HG03558 (cell line): ENCODE results near the gene LAYN.

Source experiments
- ATAC-seq: cut with Tn5 transposase; IDR thresholded peaks from one replicate; pipeline ENCODE4 v1.9.1; 2021; ENCODE audit warnings: moderate number of reproducible peaks; ENCODE audit not compliant: unreplicated experiment; ENCODE audit errors: extremely low read depth

LAYN gene

DNA sequence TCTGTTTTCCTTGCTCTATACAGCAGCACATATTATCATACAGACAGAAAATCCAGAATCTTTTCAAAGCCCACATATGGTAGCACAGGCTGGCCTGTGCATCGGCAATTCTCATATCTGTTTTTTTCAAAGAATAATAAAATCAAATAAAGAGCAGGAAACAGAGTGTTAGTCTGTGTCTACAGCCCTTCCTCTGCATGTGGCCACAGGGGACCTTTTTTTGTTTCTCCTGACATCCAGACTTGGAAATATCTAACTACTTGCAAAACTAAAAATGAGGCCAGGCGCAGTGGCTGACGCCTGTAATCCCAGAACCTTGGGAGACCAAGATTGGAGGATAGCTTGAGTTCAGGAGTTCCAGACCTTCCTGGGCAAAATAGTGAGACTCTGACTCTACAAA lies 20.3 kb downstream of the LAYN start:
- ATAC-seq = no peak

DNA sequence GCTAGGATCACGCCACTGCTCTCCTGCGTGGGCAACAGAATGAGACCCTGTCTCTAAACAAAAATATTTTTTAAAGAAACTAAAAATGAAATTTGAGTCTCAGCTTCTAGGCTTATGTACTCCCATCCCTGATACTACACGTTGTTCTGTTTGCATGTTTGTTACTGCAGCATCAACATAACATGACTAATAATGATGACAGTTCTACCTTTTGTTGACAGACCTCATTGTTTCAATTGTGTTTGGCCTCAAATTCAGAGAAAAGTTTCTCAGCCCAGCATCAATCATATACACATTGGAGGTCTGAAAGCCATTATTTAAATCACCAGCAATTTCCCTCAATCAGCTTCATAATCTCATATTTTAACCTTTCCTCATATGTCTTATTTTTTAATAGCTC lies 20.8 kb downstream of the LAYN start:
- ATAC-seq = no peak

DNA sequence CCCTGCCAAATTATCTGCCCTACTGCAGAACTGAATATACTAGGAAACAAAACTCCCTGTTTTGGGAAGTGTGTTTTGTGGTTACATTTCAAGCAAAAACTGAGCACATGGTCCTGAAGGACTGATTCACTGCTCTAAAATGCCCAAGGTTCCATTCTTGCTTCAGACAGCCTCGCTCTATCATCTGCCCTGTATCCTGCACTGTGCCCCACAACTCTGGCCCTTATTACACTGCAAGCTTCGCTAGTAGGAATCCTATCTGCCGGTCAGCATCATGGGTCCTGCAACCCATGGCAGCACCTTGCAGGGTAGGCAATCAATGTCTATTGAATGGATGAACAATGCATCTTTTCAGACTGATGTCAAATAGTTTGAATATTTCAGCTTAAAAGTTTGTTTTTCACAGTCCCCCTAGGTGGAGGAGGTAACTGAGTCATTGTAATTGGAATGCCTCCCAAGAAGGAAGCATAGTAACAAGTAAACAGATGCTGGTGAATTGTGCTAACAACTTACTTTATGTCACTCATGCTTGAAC lies 21.3 kb downstream of the LAYN start:
- ATAC-seq = no peak

DNA sequence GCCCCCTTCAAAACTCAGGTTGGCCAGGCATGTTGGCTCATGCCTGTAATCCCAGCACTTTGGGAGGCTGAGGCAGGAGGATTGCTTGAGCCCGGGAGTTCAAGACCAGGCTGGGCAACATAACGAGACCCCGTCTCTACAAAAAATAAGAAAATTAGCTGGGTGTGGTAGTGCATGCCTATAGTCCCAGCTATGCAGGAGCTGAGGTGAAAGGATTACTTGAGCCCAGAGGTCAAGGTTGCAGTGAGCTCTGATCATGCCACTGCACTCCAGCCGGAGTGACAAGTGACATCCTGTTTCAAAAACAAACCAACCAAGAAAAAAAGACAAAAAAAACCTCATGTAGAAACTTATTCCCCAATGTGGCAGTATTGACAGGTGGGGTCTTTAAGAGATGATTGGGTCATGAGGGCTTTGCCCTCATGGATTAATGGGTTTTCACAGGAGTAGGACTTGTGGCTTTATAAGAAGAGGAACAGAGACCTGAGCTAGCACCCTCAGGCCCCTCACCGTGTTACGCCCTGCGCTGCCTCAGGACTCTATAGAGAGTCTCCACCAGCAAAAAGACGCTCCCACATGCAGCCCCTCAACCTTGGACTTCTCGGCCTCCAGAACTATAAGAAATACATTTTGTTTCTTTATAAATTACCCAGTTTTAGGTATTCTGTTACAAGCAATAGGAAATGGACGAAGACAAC lies 22.3 kb downstream of the LAYN start:
- ATAC-seq = no peak

DNA sequence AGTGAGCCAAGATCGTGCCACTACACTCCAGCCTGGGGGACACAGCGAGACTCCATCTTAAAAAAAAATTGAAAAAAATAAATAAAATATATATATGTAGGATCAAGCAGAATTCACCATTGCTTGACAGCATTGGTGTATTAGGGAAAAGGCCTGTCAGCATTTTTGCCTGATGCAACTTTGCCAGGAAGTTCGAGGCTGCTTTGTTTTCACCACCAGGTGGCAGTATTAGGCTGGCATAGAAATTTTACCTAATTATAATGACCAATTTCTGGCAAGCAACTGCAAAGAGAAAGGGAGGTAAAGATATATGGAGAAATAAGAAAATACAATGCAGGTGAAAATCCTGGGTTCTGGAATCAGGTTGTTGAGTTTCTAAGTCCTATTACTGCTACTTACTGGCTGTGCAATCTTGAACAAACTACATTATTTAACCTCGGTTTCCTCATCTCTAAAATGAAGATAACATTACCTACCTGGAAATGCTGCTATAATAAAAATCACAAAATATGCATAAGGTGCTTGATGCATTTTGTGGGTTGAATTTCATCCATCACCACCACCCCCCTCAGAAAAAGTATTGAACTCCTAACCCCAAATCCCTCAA lies 24.7 kb downstream of the LAYN start:
- ATAC-seq = no peak

DNA sequence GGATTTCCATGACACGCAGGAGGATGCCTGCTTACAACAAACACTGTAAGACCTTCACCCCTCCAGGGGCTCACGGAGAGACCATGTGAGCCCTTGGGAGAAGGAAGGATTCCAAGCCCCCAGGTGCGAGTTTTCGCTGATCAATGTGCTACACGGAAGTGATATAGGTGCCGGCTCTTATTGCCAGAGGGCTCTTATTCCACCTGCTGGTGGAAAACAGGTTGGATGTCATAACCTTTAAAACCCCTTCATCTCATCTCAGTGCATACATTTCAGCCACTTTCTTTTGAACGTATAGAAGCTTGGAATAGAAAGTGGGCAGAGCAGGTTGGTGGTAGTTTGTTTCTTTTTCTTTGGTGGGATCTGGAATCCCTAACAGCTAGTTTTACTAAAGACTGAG lies 25.8 kb downstream of the LAYN start:
- ATAC-seq = no peak

DNA sequence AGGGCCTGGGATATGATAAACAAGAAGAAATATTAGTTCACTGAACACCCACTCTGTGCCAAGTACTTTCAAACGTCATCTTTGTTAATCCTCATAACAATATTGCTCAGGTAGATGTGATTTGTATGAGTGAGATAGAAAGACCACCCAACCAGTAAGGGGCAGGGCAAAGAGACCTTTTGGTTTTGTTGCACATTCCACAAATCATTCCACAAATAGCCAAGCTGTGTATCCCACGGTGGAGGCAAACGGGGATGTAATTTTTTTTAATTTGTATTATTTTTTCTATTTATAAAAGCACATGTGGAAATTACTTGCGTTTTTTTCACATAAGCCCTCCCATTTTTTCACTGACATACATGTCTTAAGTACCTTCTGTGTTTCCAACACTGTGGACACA lies 29.0 kb downstream of the LAYN start:
- no peak for ATAC-seq

DNA sequence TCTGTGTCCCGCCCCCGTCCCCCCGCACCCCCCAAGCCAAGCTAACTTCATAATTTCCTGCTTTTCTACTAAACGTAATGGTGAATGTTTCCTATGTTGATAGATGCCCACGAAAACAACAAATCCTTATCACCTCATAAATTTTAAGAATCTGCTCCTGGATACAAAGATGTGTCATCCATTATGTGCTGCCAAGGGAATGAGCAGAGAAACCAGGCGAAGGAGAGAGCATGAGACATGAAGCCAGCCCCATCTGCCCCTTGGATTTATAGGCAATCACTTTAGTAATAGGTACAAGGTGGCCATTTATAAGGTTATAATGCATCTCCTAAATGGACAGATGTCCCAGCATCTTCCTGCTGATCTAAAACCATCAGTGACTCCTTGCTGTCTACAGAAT lies 30.3 kb downstream of the LAYN start:
- ATAC-seq = no peak

DNA sequence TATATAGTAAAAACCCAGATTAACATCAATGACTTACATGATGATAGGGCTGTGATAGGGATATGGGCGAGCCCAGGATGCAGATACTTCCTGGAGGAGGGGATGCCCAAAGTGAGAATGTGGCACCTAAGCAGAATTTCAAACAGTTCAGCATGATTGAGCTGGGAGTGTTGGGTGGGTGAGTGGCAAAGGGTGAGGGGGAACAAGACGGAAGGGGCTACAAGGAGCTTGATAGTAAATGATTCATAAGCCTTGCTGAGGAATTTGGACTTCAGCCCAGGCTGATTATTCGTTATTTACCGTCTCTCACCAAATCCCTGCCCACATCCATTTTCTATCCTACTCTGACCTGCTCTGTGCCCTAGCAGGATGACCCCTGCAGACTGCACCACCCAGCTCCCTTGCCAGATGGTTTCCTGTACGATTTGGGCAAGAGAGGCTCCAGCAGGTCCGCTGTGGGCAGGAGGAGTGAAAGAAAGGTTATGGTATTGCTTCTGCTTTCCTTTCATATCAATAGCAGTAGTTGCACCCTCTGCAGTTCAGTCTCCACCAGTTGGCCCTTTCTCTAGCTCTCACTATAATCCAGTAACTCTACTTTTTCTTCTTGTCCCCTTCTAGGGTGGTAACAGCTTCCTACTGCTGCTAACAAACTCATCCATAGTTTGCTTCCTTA lies 31.4 kb downstream of the LAYN start:
- ATAC-seq = no peak

DNA sequence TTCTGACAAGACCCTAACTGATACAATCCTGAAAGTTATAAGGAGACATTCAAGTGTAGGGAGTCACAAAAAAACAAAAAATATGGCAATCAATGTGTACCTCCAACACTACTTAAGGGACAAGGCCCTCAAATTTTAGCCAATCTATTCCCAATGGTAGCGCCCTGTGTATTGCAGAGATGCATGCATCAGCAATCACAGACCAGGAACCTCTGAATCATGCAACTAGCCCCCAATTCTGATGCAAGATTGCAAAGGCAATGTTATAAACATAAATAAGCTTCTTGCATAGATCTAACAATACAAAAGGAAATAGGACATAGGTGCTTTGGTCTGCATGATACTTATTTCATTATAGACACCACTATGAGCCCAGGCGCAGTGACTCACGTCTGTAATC lies 32.1 kb downstream of the LAYN start:
- ATAC-seq = no peak

DNA sequence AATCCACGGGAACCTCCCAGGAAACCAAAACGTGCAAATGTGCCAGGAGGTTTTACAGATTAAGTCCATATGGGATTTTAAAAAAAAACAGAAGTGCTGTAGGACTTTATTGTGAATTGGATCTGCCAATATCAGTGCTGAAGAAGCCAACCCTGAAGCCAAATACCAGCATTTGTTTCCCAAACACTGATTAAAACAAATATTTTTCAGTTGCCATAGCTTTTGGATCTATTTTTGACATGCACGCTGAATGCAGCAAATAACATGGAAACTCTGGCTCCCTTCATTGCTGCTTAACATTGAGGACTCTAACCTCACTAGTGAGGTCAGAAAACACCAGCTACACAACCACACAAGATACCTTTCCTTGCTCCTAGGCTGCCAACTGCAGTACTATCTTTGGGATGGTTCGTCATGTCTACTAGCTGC lies 33.3 kb downstream of the LAYN start:
- ATAC-seq = no peak

DNA sequence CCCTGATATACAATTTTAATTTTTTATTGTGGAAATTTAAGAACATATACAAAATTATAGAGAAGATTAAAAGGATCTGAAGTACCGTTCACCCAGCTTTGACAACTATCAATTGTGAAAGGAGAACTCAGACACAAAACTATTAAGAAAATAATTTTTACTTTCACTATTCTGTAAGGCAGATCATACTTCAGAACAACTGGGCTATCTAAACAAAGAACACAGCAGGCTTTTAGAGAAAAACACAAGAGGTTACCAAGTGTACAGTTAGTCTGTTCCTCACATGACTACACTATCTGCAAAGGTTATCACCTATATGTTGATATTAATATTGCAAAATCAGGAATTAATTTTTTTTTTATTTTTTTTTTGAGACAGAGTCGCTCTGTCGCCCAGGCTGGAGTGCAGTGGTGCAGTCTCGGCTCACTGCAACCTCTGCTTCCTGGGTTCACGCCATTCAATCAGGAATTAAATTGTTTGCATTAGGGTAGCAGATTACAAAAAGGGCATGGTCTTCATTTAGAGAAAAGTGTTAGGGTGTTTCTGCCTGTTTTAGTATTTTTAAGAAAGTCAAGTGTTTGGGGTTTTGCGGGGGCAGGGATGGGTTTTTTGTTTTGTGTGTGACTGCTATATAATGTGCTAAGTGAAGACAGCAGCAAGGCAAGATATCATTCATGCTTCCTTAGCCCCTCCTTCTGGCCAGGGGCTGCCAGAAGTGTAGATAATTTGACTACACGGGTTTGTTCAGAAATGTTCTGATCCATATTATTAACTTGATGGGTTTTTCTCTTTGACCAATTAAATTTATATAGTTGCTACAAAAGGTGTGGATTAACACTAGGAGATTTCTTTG lies 34.1 kb downstream of the LAYN start:
- ATAC-seq = no peak

DNA sequence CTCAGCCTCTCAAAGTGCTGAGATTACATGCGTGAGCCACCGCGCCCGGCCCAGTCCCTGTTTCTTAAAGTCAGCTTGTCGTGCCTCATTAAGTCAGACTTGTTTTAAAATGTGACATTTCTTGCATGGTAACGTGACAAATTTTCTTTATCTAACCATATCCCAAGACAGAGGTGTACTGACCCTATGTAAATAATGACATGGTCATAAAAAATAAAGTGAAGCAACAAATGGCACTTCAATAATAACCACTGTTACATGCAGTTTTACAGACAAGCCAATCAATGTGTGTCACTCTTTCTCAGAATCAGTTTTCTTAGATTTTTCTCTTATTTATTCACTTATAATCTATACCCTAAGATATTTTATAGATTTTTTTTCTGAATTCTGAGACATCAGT lies 35.2 kb downstream of the LAYN start:
- no peak for ATAC-seq

DNA sequence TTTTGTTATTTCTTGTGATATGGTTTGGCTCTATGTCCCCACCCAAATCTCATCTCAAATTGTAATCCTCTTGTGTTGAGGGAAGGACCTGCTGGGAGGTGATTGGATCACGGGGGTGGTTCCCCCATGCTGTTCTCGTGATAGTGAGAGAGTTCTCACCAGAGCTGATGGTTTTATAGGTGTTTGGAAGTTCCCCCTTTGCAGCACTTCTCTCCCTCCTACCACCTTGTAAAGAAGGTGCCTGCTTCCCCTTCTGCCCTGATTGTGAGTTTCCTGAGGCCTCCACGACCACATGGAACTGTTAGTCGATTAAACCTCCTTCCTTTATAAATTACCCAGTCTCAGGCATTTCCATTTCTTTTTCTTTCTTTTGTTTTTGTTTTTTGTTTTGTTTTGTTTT lies 37.3 kb downstream of the LAYN start:
- ATAC-seq = no peak

DNA sequence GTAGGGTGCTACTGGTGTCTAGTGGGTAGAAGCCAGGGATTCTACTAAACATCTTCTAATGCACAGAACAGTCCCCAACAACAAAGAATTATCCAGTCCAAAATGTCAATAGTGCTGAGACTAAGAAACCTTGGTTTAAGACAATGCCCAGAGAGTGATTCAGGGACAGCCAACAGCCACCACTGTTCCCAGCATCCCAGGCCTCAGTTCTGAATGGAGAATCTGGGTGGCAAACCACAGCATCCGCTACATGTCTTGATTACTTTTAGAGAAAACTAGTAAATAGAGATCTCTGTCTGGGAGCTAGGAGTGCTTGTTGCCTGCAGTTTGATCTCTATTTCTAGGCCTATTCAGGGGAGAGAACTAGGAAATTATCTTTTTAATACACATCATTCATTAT lies 40.8 kb downstream of the LAYN start:
- no peak for ATAC-seq

DNA sequence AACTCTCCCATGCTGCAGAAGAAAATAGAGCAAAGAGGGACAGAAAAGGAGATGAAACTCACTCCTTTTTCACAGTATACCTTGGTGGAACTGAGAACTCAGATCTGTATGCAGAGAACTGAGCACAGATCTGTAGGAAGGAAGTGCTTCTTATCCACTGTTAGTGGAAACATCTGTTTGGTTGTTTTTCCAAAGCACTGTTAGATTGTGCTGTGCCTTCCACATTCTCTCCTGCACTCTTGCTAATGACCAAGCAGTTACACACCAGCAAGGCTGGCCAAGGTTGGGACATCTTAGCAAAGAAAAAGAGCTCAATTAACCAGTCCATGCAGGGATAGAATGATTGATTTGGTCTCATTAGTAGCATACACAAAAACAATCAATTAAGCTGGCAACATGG lies 41.6 kb downstream of the LAYN start:
- no peak for ATAC-seq

DNA sequence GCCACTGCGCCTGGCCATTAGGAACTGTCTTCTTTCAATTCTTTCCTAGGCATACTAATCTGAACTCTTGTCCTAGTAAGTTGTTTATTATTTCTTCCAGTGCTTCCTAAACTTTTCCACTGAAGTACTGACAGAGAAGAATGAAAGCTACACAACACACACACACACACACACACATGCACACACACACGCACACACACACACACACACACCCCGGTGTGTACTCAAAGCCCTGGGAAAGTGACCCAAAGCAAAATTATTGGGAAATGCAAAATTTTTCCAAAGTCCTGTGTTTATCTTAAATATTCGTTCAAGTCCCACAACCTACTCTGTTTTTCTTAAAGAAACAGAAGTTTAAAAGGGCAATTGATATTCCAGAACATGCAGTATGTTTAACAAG lies 42.4 kb downstream of the LAYN start:
- ATAC-seq = no peak

DNA sequence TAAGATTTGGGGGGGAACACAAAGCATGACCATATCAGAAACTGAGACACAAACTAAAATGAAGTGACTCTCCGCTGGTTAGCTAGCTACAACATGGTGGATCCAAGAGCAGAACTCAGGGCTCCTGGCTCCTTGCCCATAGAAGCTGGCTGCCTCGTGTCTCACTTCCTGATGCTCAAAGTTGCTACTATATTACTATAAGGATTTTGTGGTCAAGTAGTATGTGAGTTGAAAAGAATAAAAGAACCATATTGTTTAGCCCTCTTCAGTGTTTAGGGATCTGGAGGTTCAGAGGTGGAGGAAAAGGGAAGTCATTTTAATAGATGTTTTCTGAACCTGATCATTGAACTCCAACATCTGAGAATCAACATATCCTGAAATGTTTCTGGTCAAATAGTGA lies 44.9 kb downstream of the LAYN start:
- ATAC-seq = no peak

DNA sequence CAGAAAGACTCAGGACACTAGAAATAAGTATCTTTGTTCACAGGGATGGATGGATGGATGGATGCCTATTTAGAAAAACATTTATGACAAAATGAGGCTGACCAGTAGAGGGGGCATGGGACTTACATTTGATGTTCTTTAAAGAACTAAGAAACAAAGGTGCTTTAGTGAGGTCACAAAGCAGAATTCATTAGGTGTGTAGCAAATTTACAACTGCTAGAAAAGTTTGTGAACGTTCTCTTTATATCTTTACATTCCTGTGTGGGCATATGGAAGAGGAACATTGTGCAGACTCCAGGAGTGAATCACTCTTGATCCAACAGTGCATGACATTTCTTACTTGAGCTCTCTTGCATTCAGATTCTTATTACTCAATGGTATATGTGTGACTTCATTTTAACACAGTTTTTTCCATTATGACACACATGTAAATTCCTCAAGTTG lies 45.9 kb downstream of the LAYN start:
- no peak for ATAC-seq

DNA sequence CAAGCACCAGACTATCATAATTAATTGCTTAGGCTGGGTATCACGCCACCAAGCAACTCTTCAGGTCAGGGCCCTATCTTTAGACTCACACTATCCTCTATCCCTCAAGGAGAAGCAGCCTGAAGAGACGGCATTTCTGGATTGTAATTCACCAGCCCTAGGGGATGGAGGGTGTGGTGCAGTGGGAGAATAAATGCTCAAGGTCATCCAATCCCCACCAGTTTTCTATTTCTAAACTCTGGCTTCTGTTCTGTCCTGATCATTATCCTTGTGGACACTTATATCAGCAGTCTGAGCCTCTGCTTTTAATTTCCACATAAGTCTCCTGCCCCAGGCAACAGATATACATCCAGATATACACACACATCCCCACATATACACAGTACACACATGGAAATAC lies 48.6 kb downstream of the LAYN start:
- ATAC-seq = no peak
